ENCODE measurements around the gene SIL1.
"Not testable (repeated sequence)": the region's sequence is repeated elsewhere in the genome, so short reads cannot be mapped to it uniquely, and the experiment has no call there.

The SIL1 gene

GRCh38 chr5:139065306-139065705, 132.9 kb downstream of the SIL1 start:
- Histone ChIP-seq H3K9me3 (ENCODE audit: control insufficient read depth, insufficient read depth, low read length) (no peaks in the 10 kb centered on the region), H3K27me3 (ENCODE audit: control insufficient read depth, insufficient read depth, low read length) (no peaks in the 10 kb centered on the region), H3K4me1 (ENCODE audit: control insufficient read depth, insufficient read depth, low read length) (0 out of 2 replicates have a peak, but pooled peaks cover 3% of the 10 kb centered on the region), H3K36me3 (ENCODE audit: control insufficient read depth, insufficient read depth, low read length) (no peaks in the 10 kb centered on the region), H3K27ac (ENCODE audit: low read depth, low read length) (no peak overlapping the region), H3K9ac (ENCODE audit: low read depth, low read length) (no peak overlapping the region), H3K4me3 (ENCODE audit: low read depth, low read length) (no peak overlapping the region)

DNA sequence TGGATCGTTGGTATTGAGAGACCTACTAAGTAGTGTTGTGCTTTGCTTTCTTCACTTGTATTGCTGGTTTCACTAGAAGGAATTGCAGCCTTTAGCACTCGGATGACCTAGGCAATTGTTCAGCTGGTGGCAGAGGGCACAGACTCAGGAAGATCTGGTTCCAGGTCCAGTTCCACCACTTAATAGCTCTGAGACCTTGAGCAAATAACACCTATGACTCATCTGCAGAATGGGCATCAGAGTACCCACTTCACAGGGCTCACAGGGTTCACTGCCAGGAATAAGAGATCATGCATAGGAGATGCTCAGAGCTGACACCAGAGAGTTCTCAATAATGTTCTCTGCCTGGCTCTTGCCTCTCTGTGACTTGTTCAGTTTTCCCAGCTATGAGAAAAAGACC, 133.6 kb downstream of the SIL1 start:
- H3K9me3 ChIP-seq (ENCODE audit: control insufficient read depth, insufficient read depth, low read length): no peaks in the 10 kb centered on the region
- H3K36me3 ChIP-seq (ENCODE audit: control insufficient read depth, insufficient read depth, low read length): no peaks in the 10 kb centered on the region
- H3K9ac ChIP-seq (ENCODE audit: low read depth, low read length): no peak overlapping the region
- H3K27ac ChIP-seq (ENCODE audit: low read depth, low read length): no peak overlapping the region
- no peak overlapping the region for H3K4me3 ChIP-seq (ENCODE audit: low read depth, low read length)
- H3K4me1 ChIP-seq (ENCODE audit: control insufficient read depth, insufficient read depth, low read length): 0 out of 2 replicates have a peak, but pooled peaks cover 3% of the 10 kb centered on the region
- no peaks in the 10 kb centered on the region for H3K27me3 ChIP-seq (ENCODE audit: control insufficient read depth, insufficient read depth, low read length)

DNA sequence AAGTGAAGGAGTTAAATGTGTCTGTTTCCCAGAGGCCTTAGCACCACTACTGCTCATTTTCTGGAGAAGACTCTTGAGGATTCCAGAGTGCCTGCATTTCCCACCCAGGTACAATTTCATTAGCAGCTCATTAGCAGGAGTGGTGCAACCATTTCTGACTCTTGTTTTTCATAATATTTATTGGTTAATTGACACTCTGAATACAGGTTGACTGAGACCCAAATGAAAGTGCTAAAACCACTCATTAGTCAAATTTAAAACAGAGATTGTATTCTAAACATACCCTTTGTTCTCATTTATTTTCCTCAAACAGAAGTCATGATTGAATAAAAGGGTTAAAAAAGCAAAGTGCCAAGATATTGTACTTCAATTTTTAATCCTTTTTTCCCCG, 134.5 kb downstream of the SIL1 start:
- H3K4me1 ChIP-seq (ENCODE audit: control insufficient read depth, insufficient read depth, low read length): 0 out of 2 replicates have a peak, but pooled peaks cover 3% of the 10 kb centered on the region
- H3K27ac ChIP-seq (ENCODE audit: low read depth, low read length): no peak overlapping the region
- no peaks in the 10 kb centered on the region for H3K36me3 ChIP-seq (ENCODE audit: control insufficient read depth, insufficient read depth, low read length)
- no peaks in the 10 kb centered on the region for H3K27me3 ChIP-seq (ENCODE audit: control insufficient read depth, insufficient read depth, low read length)
- H3K9ac ChIP-seq (ENCODE audit: low read depth, low read length): no peak overlapping the region
- H3K9me3 ChIP-seq (ENCODE audit: control insufficient read depth, insufficient read depth, low read length): no peaks in the 10 kb centered on the region
- no peak overlapping the region for H3K4me3 ChIP-seq (ENCODE audit: low read depth, low read length)

GRCh38 chr5:139062910-139063663, 135.1 kb downstream of the SIL1 start:
- Histone ChIP-seq H3K27ac (ENCODE audit: low read depth, low read length) (no peak overlapping the region), H3K9me3 (ENCODE audit: control insufficient read depth, insufficient read depth, low read length) (no peaks in the 10 kb centered on the region), H3K4me3 (ENCODE audit: low read depth, low read length) (no peak overlapping the region), H3K36me3 (ENCODE audit: control insufficient read depth, insufficient read depth, low read length) (no peaks in the 10 kb centered on the region), H3K27me3 (ENCODE audit: control insufficient read depth, insufficient read depth, low read length) (no peaks in the 10 kb centered on the region), H3K4me1 (ENCODE audit: control insufficient read depth, insufficient read depth, low read length) (0 out of 2 replicates have a peak, but pooled peaks cover 3% of the 10 kb centered on the region), H3K9ac (ENCODE audit: low read depth, low read length) (no peak overlapping the region)

GRCh38 chr5:139061856-139062255, 136.3 kb downstream of the SIL1 start:
- H3K4me1 ChIP-seq (ENCODE audit: control insufficient read depth, insufficient read depth, low read length): 0 out of 2 replicates have a peak, but pooled peaks cover 3% of the 10 kb centered on the region
- H3K27ac ChIP-seq (ENCODE audit: low read depth, low read length): no peak overlapping the region
- no peaks in the 10 kb centered on the region for H3K27me3 ChIP-seq (ENCODE audit: control insufficient read depth, insufficient read depth, low read length)
- no peak overlapping the region for H3K9ac ChIP-seq (ENCODE audit: low read depth, low read length)
- H3K4me3 ChIP-seq (ENCODE audit: low read depth, low read length): no peak overlapping the region
- no peaks in the 10 kb centered on the region for H3K36me3 ChIP-seq (ENCODE audit: control insufficient read depth, insufficient read depth, low read length)
- no peaks in the 10 kb centered on the region for H3K9me3 ChIP-seq (ENCODE audit: control insufficient read depth, insufficient read depth, low read length)

DNA sequence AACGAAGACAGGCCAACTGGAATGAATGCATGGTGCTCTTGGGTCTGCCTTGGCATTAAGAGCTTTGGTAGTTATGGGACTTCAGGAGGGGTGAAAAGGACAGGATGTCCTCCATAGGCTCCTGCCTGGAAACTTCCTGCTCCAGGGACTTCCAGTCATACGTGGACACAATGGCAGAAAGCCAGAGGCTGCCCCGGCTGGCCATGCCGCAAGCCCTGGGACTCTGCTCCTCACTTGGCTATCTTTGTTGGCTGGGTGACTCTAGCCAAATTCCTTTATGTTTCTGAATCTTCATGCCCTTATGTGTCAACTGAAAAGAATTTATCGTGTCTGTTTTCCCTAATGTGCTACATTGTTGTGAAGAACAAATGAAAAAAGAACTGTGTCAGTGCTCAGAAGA, 136.9 kb downstream of the SIL1 start:
- Histone ChIP-seq H3K36me3 (ENCODE audit: control insufficient read depth, insufficient read depth, low read length) (no peaks in the 10 kb centered on the region), H3K9me3 (ENCODE audit: control insufficient read depth, insufficient read depth, low read length) (no peaks in the 10 kb centered on the region), H3K27me3 (ENCODE audit: control insufficient read depth, insufficient read depth, low read length) (no peaks in the 10 kb centered on the region), H3K4me3 (ENCODE audit: low read depth, low read length) (no peak overlapping the region), H3K9ac (ENCODE audit: low read depth, low read length) (no peak overlapping the region), H3K4me1 (ENCODE audit: control insufficient read depth, insufficient read depth, low read length) (0 out of 2 replicates have a peak, but pooled peaks cover 3% of the 10 kb centered on the region), H3K27ac (ENCODE audit: low read depth, low read length) (no peak overlapping the region)

DNA sequence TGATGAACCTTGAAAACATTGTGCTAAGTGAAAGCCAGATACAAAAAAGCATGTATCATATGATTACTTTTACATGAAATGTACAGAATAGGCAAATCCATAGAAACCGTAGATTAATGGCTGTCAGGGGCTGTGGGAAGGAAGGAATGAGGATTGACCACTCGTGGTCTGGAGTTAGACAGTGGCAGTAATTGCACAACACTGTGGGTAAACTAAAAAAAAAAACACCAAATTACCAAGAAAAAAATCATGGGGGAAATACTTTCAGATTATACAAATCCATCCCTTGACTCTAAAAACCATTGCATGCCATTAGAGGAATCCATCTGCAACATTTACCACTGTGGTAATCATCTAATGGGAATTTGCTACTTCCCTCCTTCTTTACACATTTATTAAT, 140.0 kb downstream of the SIL1 start:
- Histone ChIP-seq H3K9ac (ENCODE audit: low read depth, low read length) (no peak overlapping the region), H3K9me3 (ENCODE audit: control insufficient read depth, insufficient read depth, low read length) (peaks cover 6% of the 10 kb centered on the region; the same call in 1 of the 2 replicates), H3K4me3 (ENCODE audit: low read depth, low read length) (no peak overlapping the region), H3K27me3 (ENCODE audit: control insufficient read depth, insufficient read depth, low read length) (no peaks in the 10 kb centered on the region), H3K27ac (ENCODE audit: low read depth, low read length) (no peak overlapping the region), H3K36me3 (ENCODE audit: control insufficient read depth, insufficient read depth, low read length) (no peaks in the 10 kb centered on the region), H3K4me1 (ENCODE audit: control insufficient read depth, insufficient read depth, low read length) (0 out of 2 replicates have a peak, but pooled peaks cover 7% of the 10 kb centered on the region)

GRCh38 chr5:139057045-139057939, 140.9 kb downstream of the SIL1 start:
- H3K27me3 ChIP-seq (ENCODE audit: control insufficient read depth, insufficient read depth, low read length); H3K9ac ChIP-seq (ENCODE audit: low read depth, low read length); H3K4me3 ChIP-seq (ENCODE audit: low read depth, low read length); H3K9me3 ChIP-seq (ENCODE audit: control insufficient read depth, insufficient read depth, low read length); H3K36me3 ChIP-seq (ENCODE audit: control insufficient read depth, insufficient read depth, low read length); H3K27ac ChIP-seq (ENCODE audit: low read depth, low read length): not testable (repeated sequence)
- peaks cover 13% of the 10 kb centered on the region; the same call in 1 of the 2 replicates for H3K4me1 ChIP-seq (ENCODE audit: control insufficient read depth, insufficient read depth, low read length)

DNA sequence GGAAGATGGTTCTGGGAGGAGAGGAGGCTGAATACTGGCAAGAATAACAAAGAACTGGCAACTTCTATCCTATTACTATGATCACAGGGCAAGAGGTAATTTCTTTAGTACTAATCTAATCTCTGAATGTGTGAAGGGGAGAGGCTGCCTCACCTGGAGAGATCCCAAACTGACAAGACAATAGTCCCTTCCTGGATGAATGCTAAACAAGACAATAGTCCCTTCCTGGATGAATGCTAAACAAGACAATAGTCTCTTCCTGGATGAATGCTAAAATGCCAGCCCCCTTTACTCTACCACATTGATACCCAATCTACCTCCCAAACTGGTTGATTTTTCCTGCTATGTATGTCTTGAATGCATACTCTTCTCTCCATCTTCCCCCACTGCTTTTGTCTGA, 145.2 kb downstream of the SIL1 start:
- Histone ChIP-seq H3K27me3 (ENCODE audit: control insufficient read depth, insufficient read depth, low read length) (no peaks in the 10 kb centered on the region), H3K9ac (ENCODE audit: low read depth, low read length) (no peak overlapping the region), H3K4me1 (ENCODE audit: control insufficient read depth, insufficient read depth, low read length) (peaks cover 24% of the 10 kb centered on the region), H3K36me3 (ENCODE audit: control insufficient read depth, insufficient read depth, low read length) (no peaks in the 10 kb centered on the region), H3K27ac (ENCODE audit: low read depth, low read length) (no peak overlapping the region), H3K4me3 (ENCODE audit: low read depth, low read length) (no peak overlapping the region), H3K9me3 (ENCODE audit: control insufficient read depth, insufficient read depth, low read length) (peaks cover 6% of the 10 kb centered on the region; the same call in 1 of the 2 replicates)

DNA sequence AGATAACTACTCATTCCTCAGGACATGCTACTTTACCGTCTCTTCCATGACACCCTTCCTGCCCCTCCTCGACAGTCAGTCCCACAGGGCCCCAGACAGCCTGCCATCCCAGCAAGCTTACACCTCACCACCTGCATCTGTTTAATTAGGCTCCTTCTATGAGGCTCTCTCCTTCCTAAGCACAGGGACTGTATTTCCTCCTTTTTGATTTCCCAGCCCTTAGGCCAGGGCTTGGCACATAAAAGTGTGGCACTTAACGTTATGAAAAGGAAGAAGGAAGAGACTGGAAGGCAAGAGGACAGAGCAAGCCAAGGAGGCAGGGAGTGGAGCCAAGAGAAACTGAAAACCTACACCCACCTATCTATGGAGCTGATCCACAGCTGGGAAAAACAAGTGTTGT, 146.8 kb downstream of the SIL1 start:
- H3K4me1 ChIP-seq (ENCODE audit: control insufficient read depth, insufficient read depth, low read length): peaks cover 24% of the 10 kb centered on the region
- no peaks in the 10 kb centered on the region for H3K27me3 ChIP-seq (ENCODE audit: control insufficient read depth, insufficient read depth, low read length)
- H3K9ac ChIP-seq (ENCODE audit: low read depth, low read length): no peak overlapping the region
- peaks cover 6% of the 10 kb centered on the region; the same call in 1 of the 2 replicates for H3K9me3 ChIP-seq (ENCODE audit: control insufficient read depth, insufficient read depth, low read length)
- no peaks in the 10 kb centered on the region for H3K36me3 ChIP-seq (ENCODE audit: control insufficient read depth, insufficient read depth, low read length)
- no peak overlapping the region for H3K4me3 ChIP-seq (ENCODE audit: low read depth, low read length)
- no peak overlapping the region for H3K27ac ChIP-seq (ENCODE audit: low read depth, low read length)

DNA sequence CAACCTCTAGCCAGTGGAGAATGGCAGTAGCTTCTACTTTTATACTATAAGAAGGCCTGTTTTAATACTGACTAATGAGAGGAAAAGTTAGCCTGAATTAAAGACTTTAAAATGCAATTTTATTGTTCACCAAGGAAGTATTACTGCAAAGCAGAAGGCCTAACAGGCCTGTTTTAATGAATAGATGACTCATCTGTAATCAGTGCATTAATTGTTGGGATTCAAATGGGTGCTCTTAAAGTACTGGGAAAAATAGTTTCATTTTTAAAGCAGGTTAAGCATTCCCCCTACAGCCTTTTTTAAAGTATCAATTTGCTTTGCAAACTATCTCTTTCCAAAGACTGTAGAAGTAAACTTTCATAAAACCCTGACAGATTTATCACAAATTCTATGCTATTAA, 147.7 kb downstream of the SIL1 start:
- Histone ChIP-seq H3K9me3 (ENCODE audit: control insufficient read depth, insufficient read depth, low read length) (peaks cover 6% of the 10 kb centered on the region; the same call in 1 of the 2 replicates), H3K36me3 (ENCODE audit: control insufficient read depth, insufficient read depth, low read length) (no peaks in the 10 kb centered on the region), H3K9ac (ENCODE audit: low read depth, low read length) (no peak overlapping the region), H3K27ac (ENCODE audit: low read depth, low read length) (no peak overlapping the region), H3K27me3 (ENCODE audit: control insufficient read depth, insufficient read depth, low read length) (no peaks in the 10 kb centered on the region), H3K4me1 (ENCODE audit: control insufficient read depth, insufficient read depth, low read length) (peaks cover 24% of the 10 kb centered on the region), H3K4me3 (ENCODE audit: low read depth, low read length) (no peak overlapping the region)

All from HUES48 (cell line).